Panc1 (cell line): ENCODE measurements around the gene LILRB2.
"Not testable (repeated sequence)": the region's sequence is repeated elsewhere in the genome, so short reads cannot be mapped to it uniquely, and the experiment has no call there.

Source experiments
- CTCF ChIP-seq: fragments of 450-650 bp; IDR thresholded peaks from 2 replicates; pipeline ENCODE4 v1.5.1; 2017; ENCODE audit warnings: mild to moderate bottlenecking
- POLR2AphosphoS5 ChIP-seq: IDR thresholded peaks from 2 replicates; pipeline ENCODE4 v1.6.1; 2012; ENCODE audit warnings: mild to moderate bottlenecking, low read depth, low read length, moderate library complexity
- REST ChIP-seq, 2 experiments: IDR thresholded peaks; 2 replicates each; pipeline ENCODE4 v1.6.1; 2011 to 2012; ENCODE audit warnings: low read depth in 2 of 2, control low read depth in 1 of 2, low read length in 1 of 2, mild to moderate bottlenecking in 1 of 2, moderate library complexity in 1 of 2; ENCODE audit not compliant: insufficient read depth in 1 of 2
- SIN3A ChIP-seq: IDR thresholded peaks from 2 replicates; pipeline ENCODE4 v1.6.1; 2012; ENCODE audit warnings: low read depth, mild to moderate bottlenecking, low read length, moderate library complexity, borderline replicate concordance; ENCODE audit not compliant: insufficient read depth
- TCF7L2 ChIP-seq: IDR thresholded peaks from 2 replicates; pipeline ENCODE4 v1.6.1; 2011; ENCODE audit warnings: mild to moderate bottlenecking, low read depth, low read length, inconsistent platforms

DNA sequence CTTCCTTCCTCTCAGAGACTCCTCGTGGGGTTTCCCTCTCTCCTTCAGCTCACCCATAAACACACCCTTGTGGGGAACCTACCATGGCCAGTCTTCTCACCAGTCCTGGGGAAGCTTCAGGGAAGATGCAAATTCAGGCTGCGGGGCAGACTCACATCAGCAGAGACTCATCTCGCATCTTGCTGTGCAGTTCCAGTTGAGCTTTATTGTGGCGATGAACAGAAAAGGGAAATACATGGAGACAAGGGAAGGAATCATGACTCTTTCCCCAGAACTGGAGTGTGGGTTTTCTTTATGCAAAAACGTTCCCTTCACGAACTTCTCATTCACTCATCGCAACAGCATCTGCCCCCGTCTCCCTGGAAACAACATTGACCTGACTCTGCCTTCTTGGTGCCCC lies 8.2 kb upstream of the LILRB2 start:
- not testable (repeated sequence) for TF ChIP-seq CTCF; POLR2AphosphoS5; SIN3A; REST (IDR thresholded peaks at IDR 0.05; ENCODE audit: insufficient read depth in 1 of 2, low read depth in 2 of 2, low read length in 1 of 2); TCF7L2
